ENCODE data around the gene NHLRC2. TPM values are rescaled to one million over a fixed set of nuclear protein-coding genes. Genes with fewer than 3 reads are reported as not detected.

Gene NHLRC2
- total and polyA plus RNA-seq, 2 donors from 2014 or later: 4.5 to 40.8 TPM

DNA sequence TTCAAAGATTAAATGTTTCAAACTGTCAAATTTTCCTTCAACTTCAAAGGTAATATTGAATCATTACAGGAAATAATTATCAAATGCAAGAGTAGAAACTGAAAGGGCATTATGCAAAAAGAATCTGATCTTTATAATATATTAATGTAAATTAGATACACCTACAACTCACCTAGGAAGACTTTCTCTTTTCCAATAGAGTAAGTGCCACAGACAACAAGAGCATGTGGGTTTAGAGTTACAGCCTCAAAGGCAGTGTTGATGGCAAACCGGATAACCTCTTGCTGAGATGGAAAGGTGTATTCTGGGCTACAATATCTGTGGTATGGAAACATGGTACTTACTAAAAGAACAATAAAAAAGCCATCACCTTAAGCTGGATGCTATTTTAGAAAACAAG, 12.3 kb upstream of the NHLRC2 start:
- TF ChIP-seq, protein P1, sequence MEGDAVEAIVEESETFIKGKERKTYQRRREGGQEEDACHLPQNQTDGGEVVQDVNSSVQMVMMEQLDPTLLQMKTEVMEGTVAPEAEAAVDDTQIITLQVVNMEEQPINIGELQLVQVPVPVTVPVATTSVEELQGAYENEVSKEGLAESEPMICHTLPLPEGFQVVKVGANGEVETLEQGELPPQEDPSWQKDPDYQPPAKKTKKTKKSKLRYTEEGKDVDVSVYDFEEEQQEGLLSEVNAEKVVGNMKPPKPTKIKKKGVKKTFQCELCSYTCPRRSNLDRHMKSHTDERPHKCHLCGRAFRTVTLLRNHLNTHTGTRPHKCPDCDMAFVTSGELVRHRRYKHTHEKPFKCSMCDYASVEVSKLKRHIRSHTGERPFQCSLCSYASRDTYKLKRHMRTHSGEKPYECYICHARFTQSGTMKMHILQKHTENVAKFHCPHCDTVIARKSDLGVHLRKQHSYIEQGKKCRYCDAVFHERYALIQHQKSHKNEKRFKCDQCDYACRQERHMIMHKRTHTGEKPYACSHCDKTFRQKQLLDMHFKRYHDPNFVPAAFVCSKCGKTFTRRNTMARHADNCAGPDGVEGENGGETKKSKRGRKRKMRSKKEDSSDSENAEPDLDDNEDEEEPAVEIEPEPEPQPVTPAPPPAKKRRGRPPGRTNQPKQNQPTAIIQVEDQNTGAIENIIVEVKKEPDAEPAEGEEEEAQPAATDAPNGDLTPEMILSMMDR (IDR thresholded peaks at IDR 0.05; ENCODE audit: borderline replicate concordance, extremely low read depth, insufficient read depth): no peak
- Histone ChIP-seq H3K4me1 (ENCODE audit: control insufficient read depth in 2 of 3, insufficient read depth in 2 of 3, low read depth in 1 of 3, low read length in 3 of 3) (no peaks in the 10 kb centered on the region), H3K27me3 (ENCODE audit: control insufficient read depth, insufficient read depth, low read length) (no peaks in the 10 kb centered on the region), H3K27ac (ENCODE audit: low read depth in 2 of 2, low read length in 2 of 2) (no peak overlapping the region), H3K4me3 (ENCODE audit: low read length in 3 of 3) (no peak overlapping the region), H3K9me3 (ENCODE audit: control insufficient read depth in 2 of 3, insufficient read depth in 1 of 3, low read length in 3 of 3) (no peaks in the 10 kb centered on the region), H3K36me3 (ENCODE audit: control insufficient read depth in 2 of 3, insufficient read depth in 3 of 3, low read length in 3 of 3) (peaks cover 0 to 18% (median 0%) of the 10 kb centered on the region in 3 donors), H3K9ac (ENCODE audit: low read length in 3 of 3) (no peak overlapping the region)
- DNase-seq: no peak
- FAIRE-seq: peak; percentile 3
- intact Hi-C loops (cut with DNase I): no loop called here

DNA sequence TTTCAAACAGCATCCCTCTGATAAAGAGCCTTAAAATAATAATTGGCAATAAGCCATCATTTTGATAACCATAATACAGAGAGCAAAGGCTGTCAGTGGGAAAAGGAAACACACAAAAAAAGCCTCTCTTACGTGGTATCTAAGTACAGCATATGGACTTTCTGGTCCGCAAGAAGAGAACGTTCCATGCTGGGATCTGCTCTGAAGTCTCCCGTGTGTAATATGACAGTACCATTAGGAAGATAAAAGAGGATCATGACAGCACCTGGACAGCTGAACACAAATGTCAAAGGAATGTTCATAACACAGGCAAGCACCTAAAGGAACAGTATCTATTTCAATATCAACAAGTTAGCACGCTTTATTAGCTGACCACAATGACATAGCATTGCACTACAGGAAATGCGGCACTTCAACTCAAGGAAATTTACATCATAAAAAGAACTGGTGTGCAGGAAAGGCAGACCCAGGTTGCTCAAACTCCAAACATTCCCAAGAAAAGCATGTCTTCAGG, 10.4 kb upstream of the NHLRC2 start:
- Histone ChIP-seq H3K27ac (ENCODE audit: low read depth in 2 of 2, low read length in 2 of 2) (no peak overlapping the region), H3K4me1 (ENCODE audit: control insufficient read depth in 2 of 3, insufficient read depth in 2 of 3, low read depth in 1 of 3, low read length in 3 of 3) (no peaks in the 10 kb centered on the region), H3K9me3 (ENCODE audit: control insufficient read depth in 2 of 3, insufficient read depth in 1 of 3, low read length in 3 of 3) (no peaks in the 10 kb centered on the region), H3K4me3 (ENCODE audit: low read length in 3 of 3) (no peak overlapping the region), H3K27me3 (ENCODE audit: control insufficient read depth, insufficient read depth, low read length) (no peaks in the 10 kb centered on the region), H3K9ac (ENCODE audit: low read length in 3 of 3) (no peak overlapping the region), H3K36me3 (ENCODE audit: control insufficient read depth in 2 of 3, insufficient read depth in 3 of 3, low read length in 3 of 3) (peaks cover 0 to 18% (median 0%) of the 10 kb centered on the region in 3 donors)
- intact Hi-C loops (cut with DNase I): no loop called here
- TF ChIP-seq, protein P1 (IDR thresholded peaks at IDR 0.05; ENCODE audit: borderline replicate concordance, extremely low read depth, insufficient read depth): no peak
- no peak for DNase-seq
- no peak for FAIRE-seq

DNA sequence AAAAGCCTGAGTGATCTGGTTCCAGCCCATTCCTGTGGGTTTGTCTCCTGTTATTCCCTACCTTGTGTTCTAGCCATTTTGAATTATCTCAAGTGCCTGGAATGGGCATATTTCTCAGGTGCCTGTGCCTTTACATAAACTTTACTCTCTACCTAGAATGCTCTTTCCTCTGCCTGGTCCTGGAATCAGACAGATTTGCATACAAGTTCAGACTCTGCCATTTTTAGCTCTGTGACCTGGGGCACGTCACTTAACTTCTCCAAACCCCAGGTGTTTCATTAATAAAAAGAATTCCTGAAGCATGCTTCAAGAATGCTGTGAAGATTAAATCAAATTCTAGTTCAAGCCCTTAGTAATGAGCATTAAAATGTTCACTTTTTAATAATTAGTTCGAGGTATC, 8.4 kb upstream of the NHLRC2 start:
- no peak overlapping the region for H3K9ac ChIP-seq (ENCODE audit: low read length in 3 of 3)
- no peak overlapping the region for H3K27ac ChIP-seq (ENCODE audit: low read depth in 2 of 2, low read length in 2 of 2)
- TF ChIP-seq, protein P1 (IDR thresholded peaks at IDR 0.05; ENCODE audit: borderline replicate concordance, extremely low read depth, insufficient read depth): no peak
- peak in 1 of 5 donors; percentile 10 for DNase-seq
- H3K9me3 ChIP-seq (ENCODE audit: control insufficient read depth in 2 of 3, insufficient read depth in 1 of 3, low read length in 3 of 3): no peaks in the 10 kb centered on the region
- FAIRE-seq: no peak
- no peaks in the 10 kb centered on the region for H3K4me1 ChIP-seq (ENCODE audit: control insufficient read depth in 2 of 3, insufficient read depth in 2 of 3, low read depth in 1 of 3, low read length in 3 of 3)
- H3K4me3 ChIP-seq (ENCODE audit: low read length in 3 of 3): no peak overlapping the region
- intact Hi-C loops (cut with DNase I): no loop called here
- no peaks in the 10 kb centered on the region for H3K27me3 ChIP-seq (ENCODE audit: control insufficient read depth, insufficient read depth, low read length)
- peaks cover 0 to 23% (median 0%) of the 10 kb centered on the region in 3 donors for H3K36me3 ChIP-seq (ENCODE audit: control insufficient read depth in 2 of 3, insufficient read depth in 3 of 3, low read length in 3 of 3)

Measured in kidney (tissue), 14 donors.